KG1 (cell line): ENCODE measurements around the gene OLFML2B.

ENCODE experiments used
- DNase-seq: peaks from one replicate; lab custom pipeline; 2025; lab: John Stamatoyannopoulos, UW

The OLFML2B gene

GRCh38 chr1:161945306-161946060 is 78.2 kb downstream of the OLFML2B start:
- DNase-seq, result no peak

GRCh38 chr1:161944381-161944780 is 79.3 kb downstream of the OLFML2B start:
- no peak for DNase-seq

GRCh38 chr1:161943737-161944136 is 79.9 kb downstream of the OLFML2B start:
- DNase-seq, result no peak

- no peak for DNase-seq
Measured at GRCh38 chr1:161941726-161942436, 81.8 kb downstream of the OLFML2B start.

- DNase-seq, result no peak
Measured at GRCh38 chr1:161940866-161941591, 82.6 kb downstream of the OLFML2B start.

- no peak for DNase-seq
Measured at GRCh38 chr1:161936786-161937185, 86.9 kb downstream of the OLFML2B start.

- no peak for DNase-seq
Measured at GRCh38 chr1:161935264-161935663, 88.4 kb downstream of the OLFML2B start.

- no peak for DNase-seq
Measured at GRCh38 chr1:161933592-161934588, 89.8 kb downstream of the OLFML2B start.
